NCI-H82 treated with DMSO at 0.1 percent for 48 hours (cell line): ENCODE data around the gene KDM4C.

Experiments used
- DNase-seq: peaks from one replicate; lab custom pipeline; 2025; ENCODE audit not compliant: unreplicated experiment; lab: John Stamatoyannopoulos, UW

KDM4C gene

DNA sequence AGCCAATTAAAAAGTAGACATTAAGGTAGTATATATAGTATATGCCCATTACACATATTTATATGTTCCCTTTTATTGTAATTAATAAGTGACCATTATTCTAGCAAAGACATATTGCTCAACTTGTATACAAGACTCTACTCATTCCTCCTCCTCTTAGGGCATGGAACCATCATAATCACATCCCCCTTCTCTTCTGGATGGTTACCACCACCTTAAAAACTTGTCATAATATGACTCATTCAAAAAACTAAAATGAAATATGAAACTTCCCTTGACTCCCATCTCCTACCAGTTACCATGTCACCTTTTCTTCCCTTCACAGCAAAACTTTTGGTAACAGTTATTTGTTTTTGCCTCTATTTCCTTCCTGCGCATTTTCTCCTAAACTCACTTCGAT is 438.7 kb downstream of the KDM4C start:
- no peak for DNase-seq

DNA sequence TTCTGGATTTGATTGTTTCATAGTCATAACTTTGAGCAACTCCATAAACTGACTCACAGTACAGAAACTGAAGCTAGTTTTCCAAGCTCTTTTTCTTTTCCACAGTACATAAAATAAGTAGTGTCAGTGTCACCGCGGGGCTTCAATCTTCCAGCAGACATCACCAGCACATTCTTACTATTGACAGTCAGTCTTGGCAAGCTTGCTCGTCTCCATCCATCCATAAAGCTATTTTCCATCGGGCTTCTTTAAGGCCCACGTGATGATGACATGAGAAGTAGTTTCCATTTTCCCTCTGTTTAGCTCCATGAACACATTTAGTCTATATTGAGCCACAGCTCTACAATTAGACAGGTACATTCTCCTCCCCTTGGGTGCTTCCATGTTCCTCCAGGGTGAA is 443.4 kb downstream of the KDM4C start:
- DNase-seq: no peak

- no peak for DNase-seq
These were observed 448.0 kb downstream of the KDM4C start for GRCh38 chr9:7205806-7206205.

- DNase-seq: no peak
These were observed 448.5 kb downstream of the KDM4C start for GRCh38 chr9:7206221-7206758.

DNA sequence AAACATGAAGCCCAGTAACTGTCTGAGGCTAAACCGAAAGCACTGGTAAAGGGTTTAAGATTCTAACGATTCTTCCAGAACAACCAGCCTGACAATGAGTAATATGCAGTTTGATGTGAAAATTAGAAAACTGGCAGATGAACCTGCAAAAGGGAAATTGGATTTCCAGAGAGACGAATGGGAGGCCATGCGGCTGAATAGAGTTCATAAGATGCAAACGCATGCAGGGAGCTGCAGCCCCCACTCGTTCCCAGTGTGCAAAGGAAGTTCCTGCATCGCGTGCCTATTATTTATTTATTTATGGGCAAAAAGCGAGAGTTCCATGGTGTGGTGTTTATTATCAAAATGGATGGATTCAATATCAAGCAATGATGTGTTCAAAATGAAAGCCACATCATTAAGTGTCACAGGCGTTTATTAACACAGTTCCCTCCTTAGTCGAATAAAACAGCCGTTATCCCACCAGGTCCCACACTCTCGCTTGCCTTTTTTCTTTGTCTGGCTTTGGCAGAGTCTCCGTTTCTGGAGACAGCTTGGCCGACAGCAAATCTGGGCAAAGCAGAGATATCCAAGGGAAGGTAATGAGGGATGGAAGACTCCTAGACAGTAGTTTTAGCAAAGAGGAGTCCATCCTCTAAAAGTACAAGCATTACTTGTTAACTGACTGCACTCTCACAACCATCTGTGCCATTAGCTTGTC is 451.4 kb downstream of the KDM4C start:
- no peak for DNase-seq

- DNase-seq: no peak
These were observed 452.2 kb downstream of the KDM4C start for GRCh38 chr9:7209990-7210389.

GRCh38 chr9:7210854-7211637 is 453.3 kb downstream of the KDM4C start:
- DNase-seq: no peak

DNA sequence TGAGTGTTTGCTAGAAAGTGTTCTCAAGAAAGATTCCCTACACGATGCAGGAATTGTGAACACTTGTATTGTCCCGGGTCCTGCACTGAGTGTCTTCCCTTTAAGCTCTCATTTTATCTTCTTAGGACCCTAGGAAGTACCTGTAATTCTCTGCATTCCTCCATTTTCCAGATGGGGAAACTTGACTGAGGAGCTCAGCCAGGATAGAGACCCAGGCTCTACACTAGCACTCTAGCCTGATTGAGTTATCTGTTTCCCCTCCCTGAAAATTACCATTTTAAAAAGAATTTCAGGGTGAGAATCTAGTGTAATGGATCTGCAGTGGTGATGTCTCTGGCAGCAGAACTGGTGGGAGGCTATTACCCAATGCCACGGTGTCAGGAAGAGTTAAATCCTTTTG is 453.9 kb downstream of the KDM4C start:
- DNase-seq: no peak

GRCh38 chr9:7212101-7212500 is 454.3 kb downstream of the KDM4C start:
- no peak for DNase-seq

DNA sequence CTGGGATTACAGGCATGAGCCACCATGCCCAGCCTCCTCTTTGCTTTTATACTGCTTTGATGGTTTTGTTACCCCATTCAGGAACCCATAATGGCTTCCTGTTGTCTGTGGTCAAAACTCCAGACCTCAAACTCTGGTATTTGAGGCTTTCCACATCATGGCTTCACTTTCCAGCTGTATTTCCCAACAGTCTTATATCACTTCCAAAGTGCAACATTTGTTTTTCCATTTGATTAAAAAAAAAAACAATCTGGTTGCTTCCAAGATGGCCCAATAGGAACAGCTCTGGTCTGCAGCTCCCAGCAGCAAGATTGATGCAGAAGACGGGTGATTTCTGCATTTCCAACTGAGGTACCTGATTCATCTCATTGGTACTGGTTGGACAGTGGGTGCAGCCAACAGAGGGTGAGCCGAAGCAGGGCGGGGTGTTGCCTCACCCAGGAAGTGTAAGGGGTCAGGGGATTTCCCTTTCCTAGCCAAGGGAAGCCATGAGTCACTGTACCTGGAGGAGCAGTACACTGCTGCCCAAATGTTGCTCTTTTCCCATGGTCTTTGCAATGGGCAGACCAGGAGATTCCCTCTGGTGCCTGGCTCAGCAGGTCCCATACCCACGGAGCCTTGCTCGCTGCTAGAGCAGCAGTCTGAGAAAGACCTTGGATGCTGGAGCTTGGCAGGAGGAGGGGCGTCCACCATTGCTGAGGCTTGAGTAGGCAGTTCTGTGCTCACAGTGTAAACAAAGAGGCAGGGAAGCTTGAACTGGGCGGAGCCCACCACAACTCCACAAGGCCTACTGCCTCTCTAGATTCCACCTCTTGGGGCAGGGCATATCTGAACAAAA is 458.4 kb downstream of the KDM4C start:
- no peak for DNase-seq

- DNase-seq: no peak
These were observed 466.2 kb downstream of the KDM4C start for GRCh38 chr9:7223981-7224380.
